HT1080 (cell line): Measurements from ENCODE around the gene RAB10. TPM values are rescaled to one million over a fixed set of nuclear protein-coding genes. Genes with fewer than 3 reads are reported as not detected.
"Not testable (repeated sequence)": the region's sequence is repeated elsewhere in the genome, so short reads cannot be mapped to it uniquely, and the experiment has no call there.

Experiments used
- DNase-seq: peaks from one replicate; pipeline ENCODE4 v3.0.0-alpha.2; 2015; ENCODE audit warnings: low read depth
- total RNA-seq: library from RNA; depleted of rRNA; stranded (reverse); fragments of >200 nt; shearing (Covaris generic); gene quantifications from 2 replicates; pipeline ENCODE4 v1.2.3, GENCODE V29; 2014

The RAB10 gene
- total RNA-seq, 1 experiment from 2014 or later = 126 TPM

- no peak for DNase-seq
Measured at GRCh38 chr2:26054598-26055348, 20.9 kb downstream of the RAB10 start.

- no peak for DNase-seq
Measured at GRCh38 chr2:26058390-26058789, 24.5 kb downstream of the RAB10 start.

GRCh38 chr2:26059542-26059941 lies 25.7 kb downstream of the RAB10 start:
- no peak for DNase-seq

- no peak for DNase-seq
Measured at GRCh38 chr2:26061539-26061938, 27.7 kb downstream of the RAB10 start.

GRCh38 chr2:26064846-26065245 lies 31.0 kb downstream of the RAB10 start:
- DNase-seq = no peak

GRCh38 chr2:26067186-26067974 lies 33.5 kb downstream of the RAB10 start:
- DNase-seq = no peak

GRCh38 chr2:26067980-26068507 lies 34.2 kb downstream of the RAB10 start:
- peak; percentile 24 for DNase-seq

- DNase-seq = peak; percentile 92
Measured at GRCh38 chr2:26068602-26069298, 34.9 kb downstream of the RAB10 start.

- DNase-seq = no peak
Measured at GRCh38 chr2:26070730-26071129, 36.8 kb downstream of the RAB10 start.

- DNase-seq = no peak
Measured at GRCh38 chr2:26072925-26073768, 39.3 kb downstream of the RAB10 start.

GRCh38 chr2:26073830-26074229 lies 39.9 kb downstream of the RAB10 start:
- no peak for DNase-seq

GRCh38 chr2:26074676-26075075 lies 40.8 kb downstream of the RAB10 start:
- no peak for DNase-seq

- no peak for DNase-seq
Measured at GRCh38 chr2:26075173-26075572, 41.3 kb downstream of the RAB10 start.

GRCh38 chr2:26076001-26076587 lies 42.2 kb downstream of the RAB10 start:
- DNase-seq = no peak

GRCh38 chr2:26077291-26077690 lies 43.4 kb downstream of the RAB10 start:
- DNase-seq = no peak

GRCh38 chr2:26078939-26079338 lies 45.1 kb downstream of the RAB10 start:
- DNase-seq = no peak

- DNase-seq = no peak
Measured at GRCh38 chr2:26080356-26080755, 46.5 kb downstream of the RAB10 start.

GRCh38 chr2:26080925-26081324 lies 47.0 kb downstream of the RAB10 start:
- not testable (repeated sequence) for DNase-seq

- no peak for DNase-seq
Measured at GRCh38 chr2:26081556-26081955, 47.7 kb downstream of the RAB10 start.

GRCh38 chr2:26086155-26086637 lies 52.3 kb downstream of the RAB10 start:
- DNase-seq = peak; percentile 94
